ENCODE data around the gene CATSPER3.
"Not testable (repeated sequence)": the region's sequence is repeated elsewhere in the genome, so short reads cannot be mapped to it uniquely, and the experiment has no call there.

The CATSPER3 gene

GRCh38 chr5:134992148-134992547 lies 24.4 kb downstream of the CATSPER3 start:
- Mint-ChIP-seq H3K4me1 (no peaks in the 10 kb centered on the region), H3K27me3 (ENCODE audit: low read depth, poor library complexity) (peaks cover 6% of the 10 kb centered on the region), H3K27ac (no peak overlapping the region), H3K4me3 (no peak overlapping the region), H3K9me3 (peaks cover 17% of the 10 kb centered on the region), H3K36me3 (ENCODE audit: low read depth) (no peaks in the 10 kb centered on the region)
- no peak for TF ChIP-seq CTCF (IDR thresholded peaks at IDR 0.05)
- no peak for DNase-seq

DNA sequence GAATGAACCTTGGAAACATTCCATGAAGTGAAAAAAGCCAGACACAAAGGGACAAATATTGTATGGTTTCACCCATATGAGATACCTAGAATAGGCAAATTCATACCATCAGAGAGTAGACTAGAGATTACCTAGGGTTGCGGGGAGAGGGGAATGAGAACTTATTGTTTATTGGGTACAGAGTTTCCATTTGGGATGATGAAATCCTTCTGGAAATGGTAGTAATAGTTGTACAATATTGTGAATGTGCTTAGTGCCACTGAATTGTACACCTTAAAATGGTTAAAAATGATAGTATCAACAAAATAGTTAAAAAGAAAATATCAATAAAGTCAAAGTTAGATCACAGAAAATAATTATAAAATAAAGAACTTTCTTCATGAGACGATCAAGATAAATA lies 25.5 kb downstream of the CATSPER3 start:
- peaks cover 6% of the 10 kb centered on the region for H3K27me3 Mint-ChIP-seq (ENCODE audit: low read depth, poor library complexity)
- H3K4me3 Mint-ChIP-seq: no peak overlapping the region
- H3K27ac Mint-ChIP-seq: no peak overlapping the region
- H3K4me1 Mint-ChIP-seq: no peaks in the 10 kb centered on the region
- H3K36me3 Mint-ChIP-seq (ENCODE audit: low read depth): no peaks in the 10 kb centered on the region
- no peak for TF ChIP-seq CTCF (IDR thresholded peaks at IDR 0.05)
- no peak for DNase-seq
- peaks cover 17% of the 10 kb centered on the region for H3K9me3 Mint-ChIP-seq

DNA sequence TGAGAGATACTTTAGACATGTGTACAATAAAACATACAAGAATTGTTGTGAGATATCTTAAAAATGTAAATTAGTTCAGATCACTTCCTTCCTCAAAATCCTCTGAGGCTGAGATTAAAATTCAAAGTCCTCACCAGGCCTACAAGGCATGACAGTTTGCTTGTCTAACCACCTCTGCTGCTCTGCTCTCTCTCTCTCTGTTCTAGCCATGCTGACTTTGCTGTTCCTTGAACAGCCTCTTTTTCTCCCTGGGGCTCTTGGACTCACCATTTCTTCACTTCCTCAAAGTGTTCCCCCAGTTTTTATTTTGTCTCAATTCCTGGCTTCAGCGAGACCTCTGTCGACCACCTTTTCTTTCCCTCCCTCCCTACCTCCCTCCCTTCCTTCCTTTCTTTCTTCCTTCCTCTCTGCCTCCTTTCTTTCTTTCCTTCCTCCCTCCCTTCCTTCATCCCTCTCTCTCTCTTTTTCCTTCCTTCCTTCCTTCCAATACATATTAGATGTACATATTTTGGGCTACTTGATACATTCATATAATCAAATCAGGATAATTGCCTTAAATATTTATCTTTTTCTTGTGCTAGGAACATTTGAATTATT lies 27.0 kb downstream of the CATSPER3 start:
- no peak overlapping the region for H3K4me3 Mint-ChIP-seq
- TF ChIP-seq CTCF (IDR thresholded peaks at IDR 0.05): no peak
- no peak for DNase-seq
- H3K27ac Mint-ChIP-seq: no peak overlapping the region
- peaks cover 17% of the 10 kb centered on the region for H3K9me3 Mint-ChIP-seq
- H3K27me3 Mint-ChIP-seq (ENCODE audit: low read depth, poor library complexity): peaks cover 9% of the 10 kb centered on the region
- H3K4me1 Mint-ChIP-seq: no peaks in the 10 kb centered on the region
- no peaks in the 10 kb centered on the region for H3K36me3 Mint-ChIP-seq (ENCODE audit: low read depth)

- no peaks in the 10 kb centered on the region for H3K4me1 Mint-ChIP-seq
- H3K4me3 Mint-ChIP-seq: no peak overlapping the region
- DNase-seq: no peak
- peaks cover 15% of the 10 kb centered on the region for H3K27me3 Mint-ChIP-seq (ENCODE audit: low read depth, poor library complexity)
- no peak overlapping the region for H3K27ac Mint-ChIP-seq
- TF ChIP-seq CTCF (IDR thresholded peaks at IDR 0.05): no peak
- no peaks in the 10 kb centered on the region for H3K36me3 Mint-ChIP-seq (ENCODE audit: low read depth)
- H3K9me3 Mint-ChIP-seq: peaks cover 9% of the 10 kb centered on the region
Observed at GRCh38 chr5:134995850-134996402, 28.2 kb downstream of the CATSPER3 start.

DNA sequence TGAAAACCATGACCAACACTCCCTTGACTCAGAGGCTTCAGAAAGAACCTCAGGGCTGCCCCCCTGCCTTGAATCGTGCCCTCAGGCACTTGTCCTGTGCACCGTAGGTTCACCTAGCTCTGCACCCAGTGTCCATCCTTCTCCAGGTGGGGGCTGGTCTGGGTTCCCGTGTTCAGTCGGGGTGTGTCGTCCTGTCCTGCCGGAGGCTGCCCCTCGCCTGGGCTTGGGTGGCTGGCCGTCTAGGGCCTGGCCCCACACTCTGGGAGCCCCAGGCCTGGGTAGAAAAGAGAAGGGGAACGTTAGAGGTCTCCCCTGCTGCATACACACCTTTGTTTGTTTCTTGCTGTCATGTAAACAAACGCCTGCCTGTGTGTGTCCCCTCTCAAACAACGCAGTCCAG lies 29.3 kb downstream of the CATSPER3 start:
- H3K9me3 Mint-ChIP-seq: no peaks in the 10 kb centered on the region
- no peak overlapping the region for H3K4me3 Mint-ChIP-seq
- no peak for TF ChIP-seq CTCF (IDR thresholded peaks at IDR 0.05)
- no peaks in the 10 kb centered on the region for H3K36me3 Mint-ChIP-seq (ENCODE audit: low read depth)
- no peaks in the 10 kb centered on the region for H3K4me1 Mint-ChIP-seq
- peaks cover 15% of the 10 kb centered on the region for H3K27me3 Mint-ChIP-seq (ENCODE audit: low read depth, poor library complexity)
- no peak overlapping the region for H3K27ac Mint-ChIP-seq
- no peak for DNase-seq

DNA sequence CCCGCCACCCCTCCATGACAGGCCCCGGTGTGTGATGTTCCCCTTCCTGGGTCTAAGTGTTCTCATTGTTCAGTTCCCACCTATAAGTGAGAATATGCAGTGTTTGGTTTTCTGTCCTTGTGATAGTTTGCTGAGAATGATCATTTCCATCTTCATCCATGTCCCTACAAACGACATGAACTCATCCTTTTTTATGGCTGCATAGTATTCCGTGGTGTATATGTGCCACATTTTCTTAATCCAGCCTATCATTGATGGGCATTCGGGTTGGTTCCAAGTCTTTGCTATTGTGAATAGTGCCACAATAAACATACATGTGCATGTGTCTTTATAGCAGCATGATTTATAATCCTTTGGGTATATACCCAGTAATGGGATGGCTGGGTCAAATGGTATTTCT lies 30.4 kb downstream of the CATSPER3 start:
- not testable (repeated sequence) for H3K27ac Mint-ChIP-seq; H3K4me3 Mint-ChIP-seq; H3K9me3 Mint-ChIP-seq; H3K36me3 Mint-ChIP-seq (ENCODE audit: low read depth); DNase-seq; H3K4me1 Mint-ChIP-seq
- peaks cover 20% of the 10 kb centered on the region for H3K27me3 Mint-ChIP-seq (ENCODE audit: low read depth, poor library complexity)

Data from nephron progenitor cell (in vitro differentiated cells).